ENCODE results near the gene CTNND2. TPM values are rescaled to one million over a fixed set of nuclear protein-coding genes. Genes with fewer than 3 reads are reported as not detected.

The CTNND2 gene
- total RNA-seq (2022; extraction: Qiagen RNA extraction) = not detected in 5 replicates

GRCh38 chr5:11904265-11904906 lies at the start of gene CTNND2:
TSS of gene CTNND2 (minus strand) at chr5:11904446. CDS start at chr5:11903853, 593 bp downstream.

All from A549 treated with Mapracorat at 1 μM for 4 hours (cell line).